GM12878 (cell line): ENCODE measurements around the gene COL18A1. TPM values are rescaled to one million over a fixed set of nuclear protein-coding genes. Genes with fewer than 3 reads are reported as not detected.

Experiments used
- ATAC-seq: fragments of 200-7000 bp; cut with Tn5 transposase; 3 replicates; pipeline ENCODE4 v1.9.1; 2020; ENCODE audit warnings: mild to moderate bottlenecking, moderate library complexity
- BruUV-seq: library from RNA; stranded (reverse); fragments of 400-500 nt; replicated peaks from 2 replicates; lab custom pipeline; 2021; lab: Mats Ljungman, UMichigan
- CTCF ChIA-PET: fragments of 300-600 bp; sonication (Branson Sonifier 250); formaldehyde crosslinking; extraction: SDS; loops from one replicate; lab custom pipeline; 2021; ENCODE audit warnings: inconsistent platforms; lab: Yijun Ruan, JAX
- POLR2A ChIA-PET: fragments of 350-600 bp; formaldehyde crosslinking; extraction: SDS; loops from one replicate; lab custom pipeline; 2021; ENCODE audit warnings: inconsistent platforms; lab: Charles Lee
- RAD21 ChIA-PET: fragments of 300-600 bp; sonication (Branson Sonifier 250); formaldehyde crosslinking; loops from one replicate; lab custom pipeline; 2023; ENCODE audit warnings: antibody characterized with exemption; ENCODE audit not compliant: unreplicated experiment; lab: Charles Lee
- SMC1A ChIA-PET: fragments of 300-600 bp; sonication (Branson Sonifier 250); formaldehyde crosslinking; loops from one replicate; lab custom pipeline; 2023; ENCODE audit not compliant: unreplicated experiment, uncharacterized antibody; lab: Charles Lee
- DNase-seq: peaks from one replicate; pipeline ENCODE4 v3.0.0-alpha.2; 2011; ENCODE audit warnings: low read depth, low spot score
- FAIRE-seq: peaks from 3 replicates; lab custom pipeline; 2011; peaks lifted over from hg19 to GRCh38; lab: Jason Lieb, UNC
- H2AFZ ChIP-seq: 2 replicates; pipeline ENCODE4 v1.6.0; 2011; ENCODE audit warnings: low read depth, low read length, control low read depth; ENCODE audit not compliant: control insufficient read depth
- H3K27ac ChIP-seq: 2 replicates; pipeline ENCODE4 v1.5.1; 2011; ENCODE audit warnings: control low read depth; ENCODE audit not compliant: control insufficient read depth, insufficient read depth
- H3K27me3 ChIP-seq, 2 experiments: replicated peaks in 1 of 2; 2 replicates each; pipeline versions ENCODE4 v1.6.0 to v1.6.1; 2011; ENCODE audit warnings: low read length in 1 of 2; ENCODE audit not compliant: control insufficient read depth in 2 of 2, insufficient read depth in 2 of 2
- H3K36me3 ChIP-seq, 2 experiments: 2 replicates each; pipeline ENCODE4 v1.5.1; 2011; ENCODE audit warnings: low read length in 1 of 2; ENCODE audit not compliant: control insufficient read depth in 2 of 2, insufficient read depth in 2 of 2
- H3K4me1 ChIP-seq: 2 replicates; pipeline ENCODE4 v1.6.1; 2011; ENCODE audit warnings: mild to moderate bottlenecking, low read length, moderate library complexity, mixed read lengths; ENCODE audit not compliant: control insufficient read depth, insufficient read depth
- H3K4me2 ChIP-seq: 2 replicates; pipeline ENCODE4 v1.6.0; 2011; ENCODE audit warnings: control low read depth; ENCODE audit not compliant: control insufficient read depth, insufficient read depth
- H3K4me3 ChIP-seq: fragments of 200-600 bp; sonication (generic); 2 replicates; pipeline ENCODE4 v1.5.1; 2016
- H3K79me2 ChIP-seq: 2 replicates; pipeline ENCODE4 v1.6.0; 2011; ENCODE audit warnings: low read length; ENCODE audit not compliant: control insufficient read depth, insufficient read depth
- H3K9ac ChIP-seq: 2 replicates; pipeline ENCODE4 v1.8.0; 2011; ENCODE audit warnings: low read length, control low read depth, mixed read lengths; ENCODE audit not compliant: control insufficient read depth, insufficient read depth
- H3K9me3 ChIP-seq: replicated peaks from 3 replicates; pipeline ENCODE4 v1.5.1; 2011; ENCODE audit warnings: mild to moderate bottlenecking, low read length; ENCODE audit not compliant: control insufficient read depth, insufficient read depth
- H4K20me1 ChIP-seq: 2 replicates; pipeline ENCODE4 v1.6.0; 2011; ENCODE audit not compliant: control insufficient read depth, insufficient read depth
- CBFB ChIP-seq: IDR thresholded peaks from 2 replicates; pipeline ENCODE4 v1.6.1; 2016; ENCODE audit warnings: antibody characterized with exemption, low read depth
- HCFC1 ChIP-seq: fragments of 150-350 bp; IDR thresholded peaks from 2 replicates; pipeline ENCODE4 v1.6.1; 2014; ENCODE audit warnings: low read length
- LARP7 ChIP-seq: fragments of 450-650 bp; IDR thresholded peaks from 2 replicates; pipeline ENCODE4 v1.6.1; 2017; ENCODE audit warnings: mild to moderate bottlenecking
- NRF1 ChIP-seq: conservative IDR thresholded peaks from 2 replicates; pipeline ENCODE4 v1.6.1; 2011; ENCODE audit warnings: mild to moderate bottlenecking, low read depth, low read length, improper control_type of control experiment
- SIX5 ChIP-seq: IDR thresholded peaks from 2 replicates; pipeline ENCODE4 v1.6.1; 2011; ENCODE audit warnings: mild to moderate bottlenecking, low read depth, low read length, moderate library complexity; ENCODE audit not compliant: severe bottlenecking
- SUZ12 ChIP-seq: fragments of 200-600 bp; sonication (generic); IDR thresholded peaks from one replicate; pipeline ENCODE4 v1.6.1; 2018; ENCODE audit warnings: antibody characterized with exemption, mild to moderate bottlenecking; ENCODE audit not compliant: unreplicated experiment
- ZBED1 ChIP-seq: IDR thresholded peaks from 2 replicates; pipeline ENCODE4 v1.6.1; 2016; ENCODE audit warnings: borderline replicate concordance
- WGBS: methylation state at CpG from one replicate; pipeline ENCODE4 v1.1.6; 2016; ENCODE audit warnings: low lambda C conversion rate; ENCODE audit not compliant: insufficient replicate concordance, insufficient coverage; ENCODE audit errors: missing lambda C conversion rate; 5-methylcytosine and 5-hydroxymethylcytosine counted together
- in situ Hi-C: fragments of 300-500 bp; cut with MboI; formaldehyde crosslinking; loops from 9 replicates; pipeline ENCODE4 v1.14.3; 2018; ENCODE audit warnings: mixed read lengths
- intact Hi-C: fragments of 100-400 bp; cut with micrococcal nuclease; formaldehyde crosslinking; loops from one replicate; pipeline ENCODE4 v1.14.2; 2022; ENCODE audit not compliant: unreplicated experiment
- polyA plus RNA-seq, 11 experiments: library from polyadenylated mRNA; depleted of rRNA in 4 of 11; unstranded in 6 of 11; stranded (reverse) in 5 of 11; fragments of >200 nt; fragmentation: Nextera tagmentation in 4 of 11; fragmentation: Illumina TruSeq in 1 of 11; extraction: Ambion mirVana in 4 of 11; extraction: Trizol in 1 of 11; gene quantifications; 1 replicate in 1 of 11; 2 replicates in 10 of 11; pipeline versions ENCODE4 v1.2.1 to v1.2.3, GENCODE V29; 2011 to 2016; ENCODE audit warnings: inconsistent platforms in 2 of 11, missing spikeins in 2 of 11, low read depth in 1 of 11
- total RNA-seq, 4 experiments: library from RNA; depleted of rRNA in 3 of 4; stranded (reverse); fragments of >200 nt in 3 of 4; fragmentation: Illumina TruSeq in 1 of 4; extraction: Trizol in 1 of 4; gene quantifications; 2 replicates each; pipeline versions ENCODE4 v1.2.1 to v1.2.3, GENCODE V29; 2013 to 2021

COL18A1 gene
- total and polyA plus RNA-seq, 10 of the 15 experiments (the other 5 are each of a cell fraction or from before 2014, with no cell fraction given), result under 0.01 to 0.49 (median 0.09) TPM; not detected in 3

DNA sequence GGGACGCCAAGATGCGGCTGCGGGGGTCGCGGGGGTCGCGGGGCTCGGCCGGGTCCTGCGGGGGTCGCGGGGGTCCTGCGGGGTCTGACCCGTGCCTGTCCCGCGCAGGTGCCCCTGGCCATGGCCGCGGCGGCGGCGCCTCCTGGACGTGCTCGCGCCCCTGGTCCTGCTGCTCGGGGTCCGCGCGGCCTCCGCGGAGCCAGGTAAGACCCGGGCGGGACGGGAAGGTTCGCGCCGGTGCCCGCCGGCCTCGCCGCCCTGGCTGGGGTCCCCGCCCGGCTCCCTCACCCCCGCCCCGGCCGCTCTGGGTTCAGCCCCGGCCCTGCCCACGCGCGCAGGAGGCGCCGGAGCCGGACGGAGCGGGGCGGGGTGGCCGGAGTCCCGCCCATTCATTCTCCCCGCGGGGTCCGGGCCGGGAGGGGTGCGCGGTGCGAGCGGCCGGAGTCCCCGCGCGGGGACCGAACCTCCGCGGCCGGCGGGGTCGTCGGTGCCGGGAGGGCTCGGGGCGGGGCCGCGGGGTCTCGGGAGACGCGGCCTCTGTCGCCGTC, 380 bp downstream of the COL18A1 start:
- no peak overlapping the region for H2AFZ ChIP-seq
- peaks cover 5 to 8% of the 10 kb centered on the region in 2 experiments; a peak in 3 of 4 replicates for H3K27me3 ChIP-seq
- ChIA-PET RAD21 (no interaction called here), CTCF (no interaction called here), POLR2A (no interaction called here)
- H3K36me3 ChIP-seq, result no peaks in the 10 kb centered on the region
- H3K9ac ChIP-seq, result no peak overlapping the region
- BruUV-seq, result no TSS peak
- H4K20me1 ChIP-seq, result no peaks in the 10 kb centered on the region
- H3K4me2 ChIP-seq, result no peak overlapping the region; the same call in 1 of the 2 replicates
- FAIRE-seq (no peak), ATAC-seq (no peak)
- H3K27ac ChIP-seq, result no peak overlapping the region
- WGBS, result 0% methylated on average over 4 of the region's 86 CpGs
- H3K4me1 ChIP-seq, result no peaks in the 10 kb centered on the region
- TF ChIP-seq SUZ12, result peak; percentile 76
- TF ChIP-seq SIX5, result no peak
- TF ChIP-seq, all 136 proteins: peak for 1
- H3K4me3 ChIP-seq, result no peak overlapping the region
- peaks cover 1% of the 10 kb centered on the region; the same call in 1 of the 3 replicates for H3K9me3 ChIP-seq
- in situ Hi-C loops, result no loop called here
- SMC1A ChIA-PET, result no interaction called here
- intact Hi-C loops, result no loop called here
- no peak for DNase-seq
- H3K79me2 ChIP-seq, result no peaks in the 10 kb centered on the region

- CTCF ChIA-PET, result no interaction called here
- Histone ChIP-seq H3K9ac (no peak overlapping the region), H3K4me2 (no peak overlapping the region), H3K9me3 (peaks cover under 1% of the 10 kb centered on the region; the same call in 1 of the 3 replicates), H3K27ac (no peak overlapping the region), H3K79me2 (no peaks in the 10 kb centered on the region), H3K4me1 (no peaks in the 10 kb centered on the region), H4K20me1 (no peaks in the 10 kb centered on the region), H3K36me3 (no peaks in the 10 kb centered on the region), H3K27me3 (peaks cover 5 to 8% of the 10 kb centered on the region in 2 experiments; a peak in 3 of 4 replicates), H2AFZ (no peak overlapping the region), H3K4me3 (no peak overlapping the region)
- POLR2A ChIA-PET, result interaction anchor here (0.5 kb wide), 1 partner anchor 469 kb away, joined by 5 read pairs; no protein-coding TSS in a partner anchor
- DNase-seq (no peak), ATAC-seq (no peak), FAIRE-seq (no peak)
- RAD21 ChIA-PET, result interaction anchor here (1.3 kb wide), 1 partner anchor 114 kb away, joined by 3 read pairs; no protein-coding TSS in a partner anchor
- in situ Hi-C loops (no loop called here), intact Hi-C loops (no loop called here)
- BruUV-seq, result no TSS peak
- SMC1A ChIA-PET, result no interaction called here
- TF ChIP-seq HCFC1 (no peak), CBFB (no peak), LARP7 (no peak), NRF1 (no peak), SUZ12 (peak; percentile 68), ZBED1 (no peak)
- 25% methylated on average over 57 of the region's 83 CpGs for WGBS
Observed at GRCh38 chr21:45405819-45406762, 1.1 kb downstream of the COL18A1 start.
